GM12878 (cell line): ENCODE measurements around the gene DLST.

Source experiments
- BRCA1 ChIP-seq: IDR thresholded peaks from 2 replicates; pipeline ENCODE4 v1.6.1; 2011; ENCODE audit warnings: low read depth, low read length, improper control_type of control experiment
- CBX3 ChIP-seq: fragments of 200-600 bp; sonication (generic); IDR thresholded peaks from 2 replicates; pipeline ENCODE4 v1.6.1; 2016; ENCODE audit warnings: low read depth, borderline replicate concordance
- CHD2 ChIP-seq: IDR thresholded peaks from 2 replicates; pipeline ENCODE4 v1.6.1; 2011; ENCODE audit warnings: low read depth, low read length, improper control_type of control experiment, borderline replicate concordance
- EZH2 ChIP-seq: IDR thresholded peaks from 2 replicates; pipeline ENCODE4 v1.6.1; 2012; ENCODE audit warnings: low read depth, mild to moderate bottlenecking, control low read depth, inconsistent platforms, low read length, borderline replicate concordance; ENCODE audit not compliant: control insufficient read depth
- POLR2A ChIP-seq: IDR thresholded peaks from 2 replicates; pipeline ENCODE4 v1.6.1; 2011; ENCODE audit warnings: low read depth, mild to moderate bottlenecking, low read length
- SIX5 ChIP-seq: IDR thresholded peaks from 2 replicates; pipeline ENCODE4 v1.6.1; 2011; ENCODE audit warnings: mild to moderate bottlenecking, low read depth, low read length, moderate library complexity; ENCODE audit not compliant: severe bottlenecking
- TCF12 ChIP-seq: IDR thresholded peaks from 2 replicates; pipeline ENCODE4 v1.6.1; 2011; ENCODE audit warnings: low read depth, mild to moderate bottlenecking, low read length
- ZNF622 ChIP-seq: fragments of 450-650 bp; IDR thresholded peaks from 2 replicates; pipeline ENCODE4 v1.6.1; 2017; ENCODE audit warnings: mild to moderate bottlenecking, inconsistent platforms

DNA sequence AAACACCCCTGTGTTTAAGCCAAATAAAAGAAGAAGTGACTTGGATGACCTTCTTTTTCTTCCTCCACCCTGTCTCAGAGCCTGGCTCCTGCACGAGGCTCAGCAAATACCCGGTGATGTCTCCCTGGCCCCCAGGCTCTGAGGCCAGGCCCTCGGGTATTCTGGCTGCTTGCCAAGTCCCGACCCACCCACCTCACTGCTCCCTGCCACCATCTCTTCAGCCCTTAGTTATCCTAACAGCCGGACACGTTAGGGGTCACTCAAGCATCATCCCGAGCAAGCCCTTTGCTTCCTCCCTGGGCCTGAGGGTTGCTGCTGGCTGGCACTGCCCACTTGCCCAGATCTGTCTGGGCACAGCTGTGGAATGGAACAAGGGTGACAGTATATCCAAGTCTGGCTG lies 34.1 kb downstream of the DLST start:
- TF ChIP-seq SIX5 (no peak), TCF12 (no peak), POLR2A (no peak), CBX3 (no peak), BRCA1 (no peak), EZH2 (no peak), ZNF622 (no peak), CHD2 (no peak)
